ENCODE results near the gene FAM78B.

The FAM78B gene, protein sequence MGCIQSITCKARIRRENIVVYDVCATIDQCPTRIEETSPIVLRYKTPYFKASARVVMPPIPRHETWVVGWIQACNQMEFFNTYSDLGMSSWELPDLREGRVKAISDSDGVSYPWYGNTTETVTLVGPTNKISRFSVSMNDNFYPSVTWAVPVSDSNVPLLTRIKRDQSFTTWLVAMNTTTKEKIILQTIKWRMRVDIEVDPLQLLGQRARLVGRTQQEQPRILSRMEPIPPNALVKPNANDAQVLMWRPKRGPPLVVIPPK

GRCh38 chr1:166166698-166167571 is at the start of gene FAM78B:
Gene FAM78B (minus strand): TSS chr1:166167001. CDS start chr1:166166248, 753 bp downstream.
- DNase-seq: peak; percentile 75 to 89

- DNase-seq: no peak
Observed at GRCh38 chr1:166202546-166202945, 35.7 kb upstream of the FAM78B start.

- no peak for DNase-seq
Observed at GRCh38 chr1:166200743-166201142, 33.9 kb upstream of the FAM78B start.

DNA sequence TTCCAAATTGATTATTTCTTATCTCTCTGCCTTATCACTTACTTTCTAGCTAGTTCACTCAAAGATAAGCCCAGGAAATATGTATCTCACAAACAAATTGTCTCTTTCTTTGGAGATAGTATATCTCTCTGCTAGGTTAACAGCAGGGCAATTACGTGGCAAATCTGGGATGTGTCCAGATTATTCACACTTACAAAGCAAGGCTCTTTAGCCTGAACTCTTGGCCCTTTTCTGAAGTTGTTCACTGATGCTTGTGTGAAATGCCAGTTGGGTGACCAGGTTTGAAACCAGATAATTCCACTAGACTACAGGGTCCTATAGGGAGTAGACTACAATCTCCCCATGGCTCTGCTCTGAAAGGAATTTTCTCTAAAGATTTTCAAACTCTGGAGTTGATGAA is 30.8 kb upstream of the FAM78B start:
- no peak for DNase-seq

GRCh38 chr1:166197141-166197540 is 30.3 kb upstream of the FAM78B start:
- no peak for DNase-seq

DNA sequence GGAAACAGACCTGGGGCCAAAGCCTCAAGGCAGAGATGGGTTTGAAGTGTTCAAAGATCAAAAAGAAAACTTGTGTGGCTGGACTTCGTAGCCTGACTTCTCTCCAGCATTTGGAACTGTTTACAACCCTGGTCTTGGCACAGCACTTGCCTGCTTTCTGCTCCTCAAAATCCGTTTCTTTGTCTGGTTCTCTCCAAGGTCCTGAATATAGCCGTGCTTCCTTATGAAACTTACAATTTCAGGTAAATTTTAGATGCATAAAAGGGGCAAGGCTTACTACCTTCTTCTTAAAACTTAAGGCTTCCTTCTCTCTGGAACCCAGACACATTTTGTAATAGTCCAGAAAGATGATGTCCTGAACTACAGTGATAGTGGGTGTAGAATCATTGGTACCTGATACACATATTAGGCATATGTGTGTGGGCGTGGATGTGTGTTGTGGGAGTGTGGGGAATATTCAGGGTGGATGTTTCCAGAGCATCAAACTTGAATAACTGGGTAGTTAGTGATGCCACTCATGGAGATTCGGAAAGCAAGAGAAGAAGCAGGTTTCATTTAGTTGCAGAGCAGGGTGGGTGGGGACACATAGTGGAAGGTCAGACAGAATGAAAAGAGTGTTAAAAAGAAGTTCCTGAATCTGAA is 26.4 kb upstream of the FAM78B start:
- no peak for DNase-seq

- DNase-seq: no peak
Observed at GRCh38 chr1:166190400-166190799, 23.6 kb upstream of the FAM78B start.

DNA sequence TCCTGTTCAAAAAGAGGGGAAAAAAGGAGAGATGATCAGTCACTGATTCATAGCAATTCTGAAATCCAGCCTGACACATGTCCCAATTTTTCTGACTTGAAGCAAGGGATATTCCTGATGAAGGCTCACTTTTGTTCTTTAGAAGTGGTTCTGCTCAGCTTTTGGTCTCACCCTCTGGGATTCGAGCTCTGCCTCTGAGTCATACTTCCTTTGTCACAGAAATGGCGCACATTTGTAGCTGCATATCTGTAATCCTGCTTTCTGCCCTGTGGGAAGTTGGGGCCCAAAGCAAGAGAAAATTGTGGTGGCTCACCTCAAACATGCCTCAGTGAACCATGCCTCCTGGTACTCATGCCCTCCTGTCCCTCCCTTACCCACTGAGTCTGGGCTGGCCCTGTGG is 22.3 kb upstream of the FAM78B start:
- no peak for DNase-seq

- no peak for DNase-seq
Observed at GRCh38 chr1:166185526-166185925, 18.7 kb upstream of the FAM78B start.

DNA sequence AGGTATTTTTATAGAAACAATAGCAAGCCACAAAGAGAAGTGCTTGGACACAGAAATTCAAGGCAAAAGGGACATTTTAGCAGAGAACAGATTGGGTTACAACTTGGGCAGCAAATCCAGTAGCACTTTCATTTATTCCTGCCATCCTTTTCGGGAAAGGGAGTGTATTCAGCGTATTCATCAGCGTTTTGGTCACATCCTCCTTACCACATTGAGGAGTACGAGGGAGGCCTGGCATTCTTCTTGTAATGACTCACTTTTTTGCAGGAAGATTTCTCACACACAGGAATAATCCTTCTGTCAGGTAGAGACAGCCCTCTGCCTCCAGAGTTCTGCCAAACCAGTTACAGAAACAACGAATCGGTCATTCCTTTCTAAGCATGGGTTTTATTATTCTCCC is 18.1 kb upstream of the FAM78B start:
- DNase-seq: no peak

DNA sequence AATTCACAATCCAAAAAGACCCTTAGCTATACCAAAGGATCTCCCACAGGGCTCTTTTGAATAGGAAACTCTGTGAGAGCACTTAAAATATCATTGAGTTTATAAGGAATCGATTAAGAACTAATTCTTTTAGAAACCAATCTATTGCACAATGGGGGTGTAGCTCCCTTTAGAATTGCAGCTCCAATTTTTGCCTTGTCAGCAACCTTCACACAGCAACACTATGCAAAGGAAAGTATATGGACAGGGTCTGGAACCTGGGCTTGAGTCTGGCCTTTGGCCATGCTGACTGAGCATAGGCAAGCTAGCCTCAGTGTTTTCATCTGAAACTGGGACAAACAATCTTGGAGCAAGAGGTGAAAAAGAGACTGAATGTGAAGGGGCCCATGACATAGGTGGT is 17.2 kb upstream of the FAM78B start:
- DNase-seq: no peak

DNA sequence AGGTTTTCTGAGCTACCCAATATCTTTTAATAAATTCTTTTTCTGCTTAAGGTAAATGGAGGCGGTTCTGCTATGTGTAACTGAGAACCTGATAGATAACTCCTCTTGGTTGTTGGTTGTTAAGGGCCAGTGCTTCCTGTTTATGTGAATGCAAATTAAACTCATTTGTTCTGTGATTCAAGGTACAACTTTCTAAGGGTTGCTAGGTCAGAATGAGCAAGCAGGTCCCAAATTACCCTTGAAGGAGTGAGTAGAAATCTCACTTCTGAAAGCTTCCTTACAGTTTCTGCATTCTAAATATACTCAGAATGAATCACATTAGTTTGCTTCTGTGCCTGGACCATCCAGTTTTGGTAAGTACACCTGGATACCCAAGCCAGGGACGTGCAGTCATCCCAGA is 15.5 kb upstream of the FAM78B start:
- no peak for DNase-seq

DNA sequence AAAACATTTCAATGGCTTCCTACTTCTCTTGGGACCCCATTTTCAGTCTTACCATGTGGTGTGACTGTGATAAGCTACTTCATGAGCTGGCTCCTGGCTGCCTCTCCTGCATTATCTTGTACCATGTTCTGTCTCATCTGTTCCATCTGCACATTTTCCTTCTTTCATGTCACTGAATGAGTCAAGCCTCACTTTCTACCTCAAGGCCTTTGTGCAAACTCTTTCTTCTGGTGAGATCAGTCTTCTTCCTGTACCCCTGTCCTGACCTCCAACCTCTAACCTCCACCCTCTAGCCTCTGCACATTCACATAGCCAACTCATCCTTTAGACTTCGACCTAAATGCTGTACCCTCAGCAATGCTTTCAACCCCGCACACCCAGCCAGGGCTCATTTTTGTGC is 9.6 kb upstream of the FAM78B start:
- DNase-seq: no peak

DNA sequence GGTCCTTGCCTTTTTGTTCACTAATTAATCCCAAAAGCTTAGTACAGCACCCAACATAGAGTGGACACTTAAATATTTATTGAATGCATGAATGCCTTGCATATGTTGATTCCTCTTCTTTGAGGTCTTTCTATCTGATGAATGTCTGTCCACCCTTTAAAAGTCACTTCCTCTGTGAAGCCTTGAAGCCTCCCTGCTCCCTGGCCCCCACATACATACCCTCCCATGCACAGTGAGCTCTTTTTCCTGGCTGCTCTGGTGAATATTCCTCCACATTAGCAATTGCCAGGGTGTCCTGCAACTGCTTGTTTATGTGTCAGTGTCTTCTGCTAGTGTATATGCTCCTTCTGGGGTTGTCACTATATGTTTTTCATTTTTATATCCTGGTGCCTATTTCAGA is 8.2 kb upstream of the FAM78B start:
- no peak for DNase-seq

DNA sequence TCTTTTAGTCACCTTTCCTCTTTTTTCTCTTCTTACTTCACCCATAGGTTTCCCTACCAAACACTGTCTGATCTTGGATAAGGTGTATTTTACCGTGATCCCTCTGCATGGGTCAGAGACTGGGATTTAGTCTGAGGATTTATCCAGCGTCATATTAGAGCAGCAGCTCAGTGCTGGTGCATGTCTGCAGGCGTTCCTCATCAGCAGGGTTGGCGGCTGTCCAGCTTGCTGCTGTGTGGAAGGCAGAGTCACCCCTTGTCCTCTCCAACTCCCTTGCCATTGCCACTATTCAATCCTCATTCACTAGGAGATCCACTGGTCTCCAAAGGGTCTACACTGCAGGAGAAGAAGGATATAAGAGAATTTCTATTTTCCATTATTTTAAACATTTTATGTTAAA is 7.3 kb upstream of the FAM78B start:
- DNase-seq: peak in 1 of 2 experiments; percentile 49

DNA sequence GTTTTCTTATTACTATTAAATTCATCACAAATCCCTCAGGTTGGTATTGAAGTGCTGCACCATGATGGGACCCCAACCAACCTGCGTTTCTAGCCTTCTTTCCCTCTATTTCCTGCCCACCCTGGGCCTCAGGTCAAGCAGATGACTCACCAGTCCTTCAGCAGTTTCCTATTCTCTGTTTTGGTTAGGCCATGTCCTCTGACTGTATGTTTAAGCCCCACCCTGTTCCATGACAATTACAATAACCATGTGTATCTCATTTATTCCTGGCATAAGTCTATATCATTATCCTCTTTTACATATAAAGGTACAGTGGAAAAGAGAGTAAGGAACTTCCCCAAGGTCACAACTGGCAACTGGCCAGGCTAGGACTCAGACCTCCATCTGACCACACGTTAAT is 5.3 kb upstream of the FAM78B start:
- DNase-seq: no peak

DNA sequence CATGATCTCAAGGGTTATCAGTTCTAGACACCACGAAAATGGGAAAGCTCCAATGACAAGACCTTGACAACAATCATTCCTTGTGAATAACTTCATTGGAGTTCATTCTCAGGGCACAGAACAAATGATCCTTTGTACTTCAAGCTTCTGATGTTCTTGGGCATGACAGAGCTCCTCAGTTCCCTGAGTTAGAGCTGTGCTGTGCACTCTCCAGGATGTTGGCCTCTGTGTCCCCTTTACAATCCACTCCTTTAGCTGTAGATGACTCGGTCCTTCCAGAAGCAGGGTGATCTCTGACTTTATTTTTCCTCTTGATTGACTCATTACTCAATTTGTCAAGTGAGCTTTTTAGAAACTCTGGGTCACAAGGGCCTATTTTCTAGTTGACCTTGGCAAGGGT is 3.9 kb upstream of the FAM78B start:
- no peak for DNase-seq

- DNase-seq: no peak
Observed at GRCh38 chr1:166170075-166170474, 3.3 kb upstream of the FAM78B start.

DNA sequence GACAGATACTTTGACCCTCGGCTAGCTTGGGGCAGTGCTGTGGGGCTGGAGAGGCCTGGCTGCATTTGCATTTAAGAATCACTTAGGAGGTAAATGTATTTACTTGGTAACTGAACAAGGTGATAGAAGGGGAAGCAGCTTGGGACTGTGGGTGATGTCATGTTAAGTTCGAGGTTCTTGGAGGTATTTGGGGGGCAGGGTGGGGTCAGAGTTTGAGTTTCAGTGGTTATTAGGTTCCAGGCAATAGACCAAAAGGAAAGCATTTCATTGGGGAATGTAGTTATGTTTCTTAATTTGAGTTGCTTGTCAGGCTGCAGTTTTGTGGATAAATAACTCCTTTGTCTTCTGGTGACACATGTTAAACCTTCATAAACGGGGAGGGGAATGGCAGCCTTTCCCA is 2.4 kb upstream of the FAM78B start:
- DNase-seq: no peak

DNA sequence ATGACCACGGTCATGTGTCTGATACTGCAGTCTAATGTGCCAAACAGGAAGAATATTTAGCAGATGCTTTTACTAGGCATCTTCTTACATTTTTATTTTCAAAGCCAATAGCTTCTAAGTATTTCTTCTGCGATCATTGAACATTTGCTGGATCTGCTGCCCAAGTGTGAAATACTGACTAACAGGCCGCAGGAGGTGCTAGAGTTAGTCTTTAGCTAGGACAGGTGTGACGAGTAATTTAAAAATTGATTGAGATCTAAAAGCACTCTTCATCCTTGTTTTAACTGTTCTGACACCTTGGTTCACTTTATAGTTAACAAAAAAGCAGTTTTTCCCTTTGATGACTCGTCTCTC is 748 bp upstream of the FAM78B start:
- DNase-seq: peak; percentile 25 to 49

- DNase-seq: no peak
Observed at GRCh38 chr1:166166329-166166697, 488 bp downstream of the FAM78B start.

GRCh38 chr1:166165661-166166328 is 1.0 kb downstream of the FAM78B start:
- no peak for DNase-seq

- no peak for DNase-seq
Observed at GRCh38 chr1:166164995-166165660, 1.7 kb downstream of the FAM78B start.
